Panc1 (cell line): ENCODE measurements around the gene STK32C. TPM values are rescaled to one million over a fixed set of nuclear protein-coding genes. Genes with fewer than 3 reads are reported as not detected.
"Not testable (repeated sequence)": the region's sequence is repeated elsewhere in the genome, so short reads cannot be mapped to it uniquely, and the experiment has no call there.

Experiments
- ATAC-seq: fragments of 200-7000 bp; cut with Tn5 transposase; 2 replicates; pipeline ENCODE4 v1.9.1; 2020; ENCODE audit warnings: mild to moderate bottlenecking, moderate library complexity
- BruUV-seq: library from RNA; stranded (reverse); fragments of 400-500 nt; replicated peaks from 2 replicates; lab custom pipeline; 2021; lab: Mats Ljungman, UMichigan
- CTCF ChIA-PET: fragments of 300-600 bp; sonication (Branson Sonifier 250); formaldehyde crosslinking; loops from one replicate; lab custom pipeline; 2022; ENCODE audit warnings: antibody characterized with exemption; lab: Charles Lee
- POLR2A ChIA-PET: fragments of 300-600 bp; sonication (Branson Sonifier 250); formaldehyde crosslinking; loops from one replicate; lab custom pipeline; 2022; ENCODE audit warnings: antibody characterized with exemption; lab: Charles Lee
- DNase-seq: peaks from one replicate; pipeline ENCODE4 v3.0.0-alpha.2; 2010; ENCODE audit warnings: low read depth, low spot score
- H3K27ac ChIP-seq: 2 replicates; pipeline ENCODE4 v1.5.1; 2011; ENCODE audit warnings: mild to moderate bottlenecking, low read length, inconsistent platforms
- H3K27me3 ChIP-seq: fragments of 200-500 bp; sonication (Bioruptor generic); 2 replicates; pipeline ENCODE4 v1.6.0; 2014; ENCODE audit warnings: low read length, inconsistent platforms; ENCODE audit not compliant: control insufficient read depth, insufficient read depth
- H3K36me3 ChIP-seq: fragments of 200-500 bp; sonication (Bioruptor generic); 2 replicates; pipeline ENCODE4 v1.5.1; 2014; ENCODE audit warnings: inconsistent platforms, mild to moderate bottlenecking, low read length, moderate library complexity; ENCODE audit not compliant: control insufficient read depth, insufficient read depth
- H3K4me1 ChIP-seq: 2 replicates; pipeline ENCODE4 v1.5.1; 2011; ENCODE audit warnings: inconsistent platforms, mild to moderate bottlenecking, low read length, moderate library complexity; ENCODE audit not compliant: control insufficient read depth, insufficient read depth
- H3K4me3 ChIP-seq, 2 experiments: 2 replicates each; pipeline ENCODE4 v1.5.1; 2011 to 2012; ENCODE audit warnings: low read depth in 2 of 2, low read length in 2 of 2, mild to moderate bottlenecking in 2 of 2, inconsistent platforms in 1 of 2, moderate library complexity in 1 of 2
- H3K9me3 ChIP-seq: fragments of 200-500 bp; sonication (Bioruptor generic); 2 replicates; pipeline ENCODE4 v1.5.1; 2014; ENCODE audit warnings: low read depth, mild to moderate bottlenecking, inconsistent platforms, low read length, moderate library complexity; ENCODE audit not compliant: control insufficient read depth, insufficient read depth
- CTCF ChIP-seq: fragments of 450-650 bp; IDR thresholded peaks from 2 replicates; pipeline ENCODE4 v1.5.1; 2017; ENCODE audit warnings: mild to moderate bottlenecking
- POLR2AphosphoS5 ChIP-seq: IDR thresholded peaks from 2 replicates; pipeline ENCODE4 v1.6.1; 2012; ENCODE audit warnings: mild to moderate bottlenecking, low read depth, low read length, moderate library complexity
- REST ChIP-seq, 2 experiments: IDR thresholded peaks; 2 replicates each; pipeline ENCODE4 v1.6.1; 2011 to 2012; ENCODE audit warnings: low read depth in 2 of 2, control low read depth in 1 of 2, low read length in 1 of 2, mild to moderate bottlenecking in 1 of 2, moderate library complexity in 1 of 2; ENCODE audit not compliant: insufficient read depth in 1 of 2
- SIN3A ChIP-seq: IDR thresholded peaks from 2 replicates; pipeline ENCODE4 v1.6.1; 2012; ENCODE audit warnings: low read depth, mild to moderate bottlenecking, low read length, moderate library complexity, borderline replicate concordance; ENCODE audit not compliant: insufficient read depth
- TCF7L2 ChIP-seq: IDR thresholded peaks from 2 replicates; pipeline ENCODE4 v1.6.1; 2011; ENCODE audit warnings: mild to moderate bottlenecking, low read depth, low read length, inconsistent platforms
- in situ Hi-C: cut with HindIII; loops from 2 replicates; pipeline ENCODE4 v1.10.0; 2016; ENCODE audit warnings: low sequenced_read_pairs, low pct_unique_long_range_greater_than_20kb
- intact Hi-C: fragments of 100-400 bp; cut with micrococcal nuclease; formaldehyde crosslinking; loops from one replicate; pipeline ENCODE4 v1.10.0; 2022; ENCODE audit not compliant: unreplicated experiment
- total RNA-seq: library from RNA; stranded (reverse); gene quantifications from one replicate; pipeline ENCODE4 v1.2.1, GENCODE V29; 2021; ENCODE audit not compliant: unreplicated experiment

The STK32C gene
- total RNA-seq, 1 experiment from 2014 or later: 53.7 TPM

GRCh38 chr10:132297526-132297925, 10.2 kb downstream of the STK32C start:
- no TSS peak for BruUV-seq
- H3K9me3 ChIP-seq: no peaks in the 10 kb centered on the region
- TF ChIP-seq TCF7L2: no peak
- TF ChIP-seq CTCF: no peak
- TF ChIP-seq SIN3A: no peak
- no peak for TF ChIP-seq REST (IDR thresholded peaks at IDR 0.05; ENCODE audit: insufficient read depth in 1 of 2, low read depth in 2 of 2, low read length in 1 of 2)
- TF ChIP-seq POLR2AphosphoS5: no peak
- peaks cover 24% of the 10 kb centered on the region for H3K4me1 ChIP-seq
- intact Hi-C loops (no loop called here), in situ Hi-C loops (no loop called here)
- ATAC-seq: no peak
- no peaks in the 10 kb centered on the region for H3K36me3 ChIP-seq
- ChIA-PET CTCF (no interaction called here), POLR2A (interaction anchor here (0.6 kb wide), 1 partner anchor 43 kb away, joined by 7 read pairs; no protein-coding TSS in a partner anchor)
- no peak overlapping the region for H3K4me3 ChIP-seq
- no peak for DNase-seq
- H3K27ac ChIP-seq: peak overlapping the region; percentile 3; the same call in 1 of the 2 replicates
- H3K27me3 ChIP-seq: no peaks in the 10 kb centered on the region

GRCh38 chr10:132296666-132297443, 10.9 kb downstream of the STK32C start:
- in situ Hi-C loops: no loop called here
- H3K36me3 ChIP-seq: no peaks in the 10 kb centered on the region
- no peak for ATAC-seq
- BruUV-seq: no TSS peak
- peaks cover 22% of the 10 kb centered on the region for H3K4me1 ChIP-seq
- H3K27ac ChIP-seq: no peak overlapping the region
- ChIA-PET POLR2A (interaction anchor here (0.6 kb wide), 1 partner anchor 42 kb away, joined by 7 read pairs; no protein-coding TSS in a partner anchor), CTCF (no interaction called here)
- DNase-seq: no peak
- no peaks in the 10 kb centered on the region for H3K27me3 ChIP-seq
- no peak overlapping the region for H3K4me3 ChIP-seq
- TF ChIP-seq SIN3A: no peak
- TF ChIP-seq POLR2AphosphoS5: no peak
- no peak for TF ChIP-seq CTCF
- TF ChIP-seq REST (IDR thresholded peaks at IDR 0.05; ENCODE audit: insufficient read depth in 1 of 2, low read depth in 2 of 2, low read length in 1 of 2): no peak
- TF ChIP-seq TCF7L2: no peak
- H3K9me3 ChIP-seq: no peaks in the 10 kb centered on the region
- intact Hi-C loops: no loop called here

GRCh38 chr10:132295481-132295880, 12.3 kb downstream of the STK32C start:
- DNase-seq, H3K27ac ChIP-seq, BruUV-seq, H3K4me3 ChIP-seq, intact Hi-C loops, H3K36me3 ChIP-seq, H3K27me3 ChIP-seq, POLR2A ChIA-PET, ATAC-seq, in situ Hi-C loops, H3K9me3 ChIP-seq, CTCF ChIA-PET: not testable (repeated sequence)
- H3K4me1 ChIP-seq: peaks cover 17% of the 10 kb centered on the region
